GM23338 (cell line): ENCODE results near the gene MYH7. TPM values are rescaled to one million over a fixed set of nuclear protein-coding genes. Genes with fewer than 3 reads are reported as not detected.

Source experiments
- ATAC-seq: fragments of 200-7000 bp; cut with Tn5 transposase; 3 replicates; pipeline ENCODE4 v1.9.1; 2020
- DNase-seq: peaks from one replicate; pipeline ENCODE4 v3.0.0-alpha.2; 2015; ENCODE audit warnings: low spot score
- H2AFZ ChIP-seq: fragments of 200-600 bp; sonication (generic); 2 replicates; pipeline ENCODE4 v1.8.0; 2016; ENCODE audit warnings: antibody characterized with exemption, mild to moderate bottlenecking, moderate library complexity
- H3F3A ChIP-seq: fragments of 200-600 bp; sonication (generic); replicated peaks from 2 replicates; pipeline ENCODE4 v1.8.0; 2017; ENCODE audit warnings: antibody characterized with exemption, mixed run types, low read depth
- H3K27ac ChIP-seq: fragments of 200-600 bp; sonication (generic); 2 replicates; pipeline ENCODE4 v1.6.1; 2016; ENCODE audit warnings: low read depth
- H3K27me3 ChIP-seq: fragments of 200-600 bp; sonication (generic); 2 replicates; pipeline ENCODE4 v1.8.0; 2016; ENCODE audit warnings: mild to moderate bottlenecking, mixed run types, moderate library complexity; ENCODE audit not compliant: insufficient read depth
- H3K36me3 ChIP-seq: fragments of 200-600 bp; sonication (generic); 2 replicates; pipeline ENCODE4 v1.8.0; 2016; ENCODE audit warnings: mild to moderate bottlenecking; ENCODE audit not compliant: insufficient read depth
- H3K4me1 ChIP-seq: fragments of 200-600 bp; sonication (generic); 2 replicates; pipeline ENCODE4 v1.8.0; 2016; ENCODE audit warnings: mild to moderate bottlenecking, moderate library complexity; ENCODE audit not compliant: insufficient read depth
- H3K4me2 ChIP-seq: fragments of 200-600 bp; sonication (generic); 2 replicates; pipeline ENCODE4 v1.7.1; 2017; ENCODE audit warnings: mixed run types
- H3K4me3 ChIP-seq: fragments of 200-600 bp; sonication (generic); 2 replicates; pipeline ENCODE4 v1.6.1; 2016; ENCODE audit warnings: mixed run types
- H3K79me2 ChIP-seq: fragments of 200-600 bp; sonication (generic); replicated peaks from 2 replicates; pipeline ENCODE4 v1.8.0; 2017; ENCODE audit warnings: mild to moderate bottlenecking; ENCODE audit not compliant: insufficient read depth
- H3K9me2 ChIP-seq: fragments of 200-600 bp; sonication (generic); 2 replicates; pipeline ENCODE4 v1.8.0; 2017; ENCODE audit not compliant: insufficient read depth
- H4K20me1 ChIP-seq: fragments of 200-600 bp; sonication (generic); replicated peaks from 2 replicates; pipeline ENCODE4 v1.8.0; 2017; ENCODE audit warnings: mild to moderate bottlenecking; ENCODE audit not compliant: insufficient read depth
- H3K27ac Mint-ChIP-seq: 2 replicates; pipeline ENCODE4 v1.8.0; 2020; ENCODE audit warnings: inconsistent platforms, mild to moderate bottlenecking, moderate library complexity, mixed read lengths
- H3K27me3 Mint-ChIP-seq: 3 replicates; pipeline ENCODE4 v1.8.0; 2022; ENCODE audit warnings: low read depth, mild to moderate bottlenecking, moderate library complexity, mixed read lengths, inconsistent platforms; ENCODE audit not compliant: insufficient read depth, poor library complexity
- H3K36me3 Mint-ChIP-seq: 3 replicates; pipeline ENCODE4 v1.8.0; 2021; ENCODE audit warnings: low read depth, mild to moderate bottlenecking, inconsistent platforms, moderate library complexity, mixed read lengths
- H3K4me1 Mint-ChIP-seq: 3 replicates; pipeline ENCODE4 v1.8.0; 2020; ENCODE audit warnings: mild to moderate bottlenecking, inconsistent platforms, mixed read lengths
- H3K4me3 Mint-ChIP-seq: 3 replicates; pipeline ENCODE4 v1.8.0; 2021; ENCODE audit warnings: moderate library complexity, mild to moderate bottlenecking, inconsistent platforms, mixed read lengths
- H3K9me3 Mint-ChIP-seq: 3 replicates; pipeline ENCODE4 v1.8.0; 2020; ENCODE audit warnings: moderate library complexity, mild to moderate bottlenecking, inconsistent platforms, mixed read lengths
- CREB1 ChIP-seq: fragments of 250-450 bp; sonication (Bioruptor Pico); IDR thresholded peaks from 2 replicates; pipeline ENCODE4 v1.5.0; 2020; ENCODE audit warnings: low read depth, mild to moderate bottlenecking, moderate library complexity
- CTCF ChIP-seq, 2 experiments: fragments of 200-600 bp in 1 of 2; sonication (generic) in 1 of 2; conservative IDR thresholded peaks; 2 replicates each; pipeline versions ENCODE4 v1.5.1 to v1.6.1; 2016 to 2017; ENCODE audit warnings: antibody characterized with exemption in 2 of 2, low read depth in 2 of 2, mild to moderate bottlenecking in 2 of 2, moderate library complexity in 1 of 2
- ETS1 ChIP-seq: IDR thresholded peaks from 2 replicates; pipeline ENCODE4 v1.6.1; 2016; ENCODE audit warnings: antibody characterized with exemption
- EZH2 ChIP-seq: fragments of 200-600 bp; sonication (generic); IDR thresholded peaks from one replicate; pipeline ENCODE4 v1.8.0; 2017; ENCODE audit warnings: antibody characterized with exemption, mild to moderate bottlenecking, low read depth; ENCODE audit not compliant: unreplicated experiment
- EZH2phosphoT487 ChIP-seq: fragments of 200-600 bp; sonication (generic); IDR thresholded peaks from one replicate; pipeline ENCODE4 v1.8.1; 2018; ENCODE audit warnings: antibody characterized with exemption; ENCODE audit not compliant: unreplicated experiment
- JUNB ChIP-seq: IDR thresholded peaks from one replicate; pipeline ENCODE4 v1.6.1; 2016; ENCODE audit warnings: antibody characterized with exemption; ENCODE audit not compliant: unreplicated experiment
- POLR2AphosphoS5 ChIP-seq: IDR thresholded peaks from 2 replicates; pipeline ENCODE4 v1.6.1; 2016; ENCODE audit warnings: antibody characterized with exemption, low read depth
- STAT1 ChIP-seq: IDR thresholded peaks from one replicate; pipeline ENCODE4 v1.6.1; 2016; ENCODE audit warnings: antibody characterized with exemption; ENCODE audit not compliant: unreplicated experiment
- ZNF114 ChIP-seq: fragments of 250-450 bp; sonication (Bioruptor Pico); IDR thresholded peaks from 2 replicates; pipeline ENCODE4 v1.5.0; 2020; ENCODE audit warnings: mild to moderate bottlenecking, moderate library complexity
- ZNF331 ChIP-seq: fragments of 250-450 bp; sonication (Bioruptor Pico); IDR thresholded peaks from 2 replicates; pipeline ENCODE4 v1.5.0; 2020; ENCODE audit warnings: low read depth, mild to moderate bottlenecking, moderate library complexity
- polyA plus RNA-seq: library from polyadenylated mRNA; unstranded; fragments of >200 nt; fragmentation: Nextera tagmentation; extraction: Ambion mirVana; gene quantifications from 2 replicates; pipeline ENCODE4 v1.2.1, GENCODE V29; 2016
- total RNA-seq: library from RNA; depleted of rRNA; stranded (reverse); fragments of >200 nt; shearing (Covaris generic); gene quantifications from 2 replicates; pipeline ENCODE4 v1.2.3, GENCODE V29; 2014
- TF ChIP-seq, protein P1 (sequence below): IDR thresholded peaks from one replicate; pipeline ENCODE4 v1.6.1; 2018; ENCODE audit warnings: antibody characterized with exemption; ENCODE audit not compliant: unreplicated experiment

Gene MYH7
- total and polyA plus RNA-seq, 2 experiments from 2014 or later, result not detected

DNA sequence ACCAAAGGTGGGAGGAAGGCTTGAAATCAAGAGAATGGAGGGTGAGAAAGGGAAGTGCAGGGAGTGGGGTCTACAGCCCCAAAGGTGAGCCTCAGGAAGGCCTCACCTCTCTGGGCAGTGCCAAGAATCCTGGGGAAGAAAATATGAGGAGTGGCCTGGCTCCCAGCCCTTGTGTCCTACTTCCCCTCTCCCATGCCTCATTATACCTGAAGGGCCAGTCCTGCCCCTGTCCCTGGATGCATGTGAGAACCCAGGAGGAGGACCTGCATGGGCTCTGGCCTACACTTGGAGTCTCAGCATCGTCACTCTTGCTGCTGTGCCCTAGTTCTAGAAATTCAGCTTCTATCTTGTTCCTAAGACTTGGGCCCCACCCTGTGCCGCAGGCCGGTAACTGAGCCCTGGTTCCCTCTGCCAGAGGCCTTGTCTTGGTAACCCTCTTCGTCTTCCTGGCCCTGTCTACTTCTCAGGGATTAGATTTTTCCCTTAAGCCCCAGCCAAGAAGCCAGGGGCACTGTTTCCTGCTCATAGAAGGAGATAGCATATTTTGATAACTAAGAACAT, 10.9 kb upstream of the MYH7 start:
- Histone ChIP-seq H3K4me3 (no peak overlapping the region), H2AFZ (no peak overlapping the region), H3K4me2 (no peak overlapping the region), H3K4me1 (peaks cover 19% of the 10 kb centered on the region), H3K36me3 (no peaks in the 10 kb centered on the region), H3F3A (no peaks in the 10 kb centered on the region), H3K27ac (no peak overlapping the region), H4K20me1 (no peaks in the 10 kb centered on the region), H3K27me3 (no peaks in the 10 kb centered on the region), H3K9me2 (no peaks in the 10 kb centered on the region), H3K79me2 (no peaks in the 10 kb centered on the region)
- Mint-ChIP-seq H3K27ac (no peak overlapping the region), H3K4me3 (no peak overlapping the region), H3K4me1 (peaks cover 26% of the 10 kb centered on the region), H3K36me3 (no peaks in the 10 kb centered on the region), H3K9me3 (no peaks in the 10 kb centered on the region), H3K27me3 (peaks cover 22% of the 10 kb centered on the region)
- ATAC-seq (no peak), DNase-seq (no peak)
- TF ChIP-seq JUNB (no peak), CTCF (conservative IDR thresholded peaks at IDR 0.05; ENCODE audit: low read depth in 2 of 2) (peak in 1 of 2 experiments; percentile 30; a peak in 1 of 4 replicates)

GRCh38 chr14:23445773-23446172, 10.3 kb upstream of the MYH7 start:
- H3K79me2 ChIP-seq, result no peaks in the 10 kb centered on the region
- ATAC-seq, result no peak
- TF ChIP-seq ZNF331 (CRISPR knock-in tag) (no peak), JUNB (no peak), POLR2AphosphoS5 (no peak), EZH2phosphoT487 (no peak), EZH2 (no peak), STAT1 (no peak), ETS1 (no peak), CREB1 (CRISPR knock-in tag) (no peak), ZNF114 (CRISPR knock-in tag) (no peak), CTCF (conservative IDR thresholded peaks at IDR 0.05; ENCODE audit: low read depth in 2 of 2) (no peak)
- TF ChIP-seq, protein P1, sequence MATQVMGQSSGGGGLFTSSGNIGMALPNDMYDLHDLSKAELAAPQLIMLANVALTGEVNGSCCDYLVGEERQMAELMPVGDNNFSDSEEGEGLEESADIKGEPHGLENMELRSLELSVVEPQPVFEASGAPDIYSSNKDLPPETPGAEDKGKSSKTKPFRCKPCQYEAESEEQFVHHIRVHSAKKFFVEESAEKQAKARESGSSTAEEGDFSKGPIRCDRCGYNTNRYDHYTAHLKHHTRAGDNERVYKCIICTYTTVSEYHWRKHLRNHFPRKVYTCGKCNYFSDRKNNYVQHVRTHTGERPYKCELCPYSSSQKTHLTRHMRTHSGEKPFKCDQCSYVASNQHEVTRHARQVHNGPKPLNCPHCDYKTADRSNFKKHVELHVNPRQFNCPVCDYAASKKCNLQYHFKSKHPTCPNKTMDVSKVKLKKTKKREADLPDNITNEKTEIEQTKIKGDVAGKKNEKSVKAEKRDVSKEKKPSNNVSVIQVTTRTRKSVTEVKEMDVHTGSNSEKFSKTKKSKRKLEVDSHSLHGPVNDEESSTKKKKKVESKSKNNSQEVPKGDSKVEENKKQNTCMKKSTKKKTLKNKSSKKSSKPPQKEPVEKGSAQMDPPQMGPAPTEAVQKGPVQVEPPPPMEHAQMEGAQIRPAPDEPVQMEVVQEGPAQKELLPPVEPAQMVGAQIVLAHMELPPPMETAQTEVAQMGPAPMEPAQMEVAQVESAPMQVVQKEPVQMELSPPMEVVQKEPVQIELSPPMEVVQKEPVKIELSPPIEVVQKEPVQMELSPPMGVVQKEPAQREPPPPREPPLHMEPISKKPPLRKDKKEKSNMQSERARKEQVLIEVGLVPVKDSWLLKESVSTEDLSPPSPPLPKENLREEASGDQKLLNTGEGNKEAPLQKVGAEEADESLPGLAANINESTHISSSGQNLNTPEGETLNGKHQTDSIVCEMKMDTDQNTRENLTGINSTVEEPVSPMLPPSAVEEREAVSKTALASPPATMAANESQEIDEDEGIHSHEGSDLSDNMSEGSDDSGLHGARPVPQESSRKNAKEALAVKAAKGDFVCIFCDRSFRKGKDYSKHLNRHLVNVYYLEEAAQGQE, result no peak

More at GRCh38 chr14:23445773-23446172, 10.3 kb upstream of the MYH7 start:
- no peak overlapping the region for H3K4me3 Mint-ChIP-seq
- Histone ChIP-seq H3K9me2 (no peaks in the 10 kb centered on the region), H3K4me3 (no peak overlapping the region), H3K27ac (no peak overlapping the region), H4K20me1 (no peaks in the 10 kb centered on the region), H3K36me3 (no peaks in the 10 kb centered on the region), H3K27me3 (no peaks in the 10 kb centered on the region), H3K4me2 (no peak overlapping the region), H3F3A (no peaks in the 10 kb centered on the region), H2AFZ (no peak overlapping the region), H3K4me1 (peaks cover 19% of the 10 kb centered on the region)
- peaks cover 22% of the 10 kb centered on the region for H3K27me3 Mint-ChIP-seq
- no peak for DNase-seq
- H3K9me3 Mint-ChIP-seq, result no peaks in the 10 kb centered on the region
- no peaks in the 10 kb centered on the region for H3K36me3 Mint-ChIP-seq
- H3K4me1 Mint-ChIP-seq, result peaks cover 26% of the 10 kb centered on the region
- no peak overlapping the region for H3K27ac Mint-ChIP-seq
